ENCODE measurements around the gene DALRD3.

Gene DALRD3

DNA sequence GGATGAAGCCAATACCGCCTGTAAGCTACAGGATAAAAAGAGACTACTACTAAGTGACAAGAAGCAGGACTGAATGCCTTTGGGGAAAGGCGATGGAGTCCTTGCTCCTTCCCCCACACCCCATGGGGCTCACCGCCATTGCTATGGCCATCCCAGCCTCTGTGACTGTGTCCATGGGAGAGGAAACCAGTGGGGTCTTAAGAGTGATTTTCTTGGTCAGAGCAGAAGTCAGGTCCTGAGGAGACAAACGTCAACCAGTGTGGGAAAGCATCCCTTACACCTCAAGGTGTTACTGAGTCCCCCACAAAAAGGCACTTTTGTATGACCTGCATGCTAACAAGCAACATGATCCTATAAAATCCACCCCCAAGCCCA is 9.9 kb upstream of the DALRD3 start:
- CTCF ChIA-PET: interaction anchor here (0.7 to 1.4 kb wide), 2 partner anchors 40 to 289 kb away, joined by 3 to 6 read pairs; no protein-coding TSS in a partner anchor
- no peak for TF ChIP-seq HDGF (IDR thresholded peaks at IDR 0.05; ENCODE audit: borderline replicate concordance)
- TF ChIP-seq ARNT (IDR thresholded peaks at IDR 0.05): no peak
- TF ChIP-seq ZNF384 (IDR thresholded peaks at IDR 0.05): no peak
- TF ChIP-seq SP1 (IDR thresholded peaks at IDR 0.05): no peak
- no peak for TF ChIP-seq FOXK2 (IDR thresholded peaks at IDR 0.05)
- TF ChIP-seq L3MBTL2 (conservative IDR thresholded peaks at IDR 0.05): no peak
- no peak for TF ChIP-seq NFRKB (IDR thresholded peaks at IDR 0.05)
- TF ChIP-seq CTBP1 (IDR thresholded peaks at IDR 0.05; ENCODE audit: borderline replicate concordance): no peak
- no peak for TF ChIP-seq ELF4 (IDR thresholded peaks at IDR 0.05)
- TF ChIP-seq BHLHE40 (IDR thresholded peaks at IDR 0.05; ENCODE audit: borderline replicate concordance): no peak
- TF ChIP-seq, protein P1, sequence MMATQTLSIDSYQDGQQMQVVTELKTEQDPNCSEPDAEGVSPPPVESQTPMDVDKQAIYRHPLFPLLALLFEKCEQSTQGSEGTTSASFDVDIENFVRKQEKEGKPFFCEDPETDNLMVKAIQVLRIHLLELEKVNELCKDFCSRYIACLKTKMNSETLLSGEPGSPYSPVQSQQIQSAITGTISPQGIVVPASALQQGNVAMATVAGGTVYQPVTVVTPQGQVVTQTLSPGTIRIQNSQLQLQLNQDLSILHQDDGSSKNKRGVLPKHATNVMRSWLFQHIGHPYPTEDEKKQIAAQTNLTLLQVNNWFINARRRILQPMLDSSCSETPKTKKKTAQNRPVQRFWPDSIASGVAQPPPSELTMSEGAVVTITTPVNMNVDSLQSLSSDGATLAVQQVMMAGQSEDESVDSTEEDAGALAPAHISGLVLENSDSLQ (IDR thresholded peaks at IDR 0.05): no peak
- DNase-seq (ENCODE audit: extremely low spot score): no peak
- POLR2A ChIA-PET: interaction anchor here (1.9 to 2.3 kb wide), 2 partner anchors 9 to 40 kb away, joined by 22 to 36 read pairs; partner anchors contain the start of gene DALRD3

DNA sequence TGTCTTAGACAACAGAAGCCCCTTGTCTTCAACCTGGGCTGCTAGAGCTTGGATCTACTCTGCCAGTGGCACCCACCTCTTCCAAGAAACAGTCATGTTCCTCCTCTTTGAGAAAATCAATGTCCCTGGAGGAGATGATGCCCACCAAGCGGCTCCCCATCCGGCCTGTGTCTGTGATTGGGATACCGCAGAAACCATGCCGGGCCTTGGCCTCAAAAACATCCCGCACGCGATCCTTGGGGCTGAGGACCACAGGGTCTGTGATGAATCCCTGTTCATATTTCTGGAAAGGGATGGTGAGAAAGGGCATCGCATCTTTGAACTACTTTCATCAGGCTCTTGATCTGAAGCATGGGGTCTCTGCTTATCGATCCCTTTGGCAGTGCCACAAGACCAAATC is 9.3 kb upstream of the DALRD3 start:
- TF ChIP-seq FOXA1 (IDR thresholded peaks at IDR 0.05) (no peak), LEF1 (IDR thresholded peaks at IDR 0.05; ENCODE audit: borderline replicate concordance) (no peak), ELF4 (IDR thresholded peaks at IDR 0.05) (no peak; the same call in 1 of the 2 replicates), ARNT (IDR thresholded peaks at IDR 0.05) (no peak)
- TF ChIP-seq, protein P1 (IDR thresholded peaks at IDR 0.05): no peak
- DNase-seq (ENCODE audit: extremely low spot score): no peak
- CTCF ChIA-PET: no interaction called here
- POLR2A ChIA-PET: interaction anchor here (2.3 to 2.5 kb wide), 2 partner anchors 20 to 39 kb away, joined by 13 to 22 read pairs; partner anchors contain the start of gene WDR6

DNA sequence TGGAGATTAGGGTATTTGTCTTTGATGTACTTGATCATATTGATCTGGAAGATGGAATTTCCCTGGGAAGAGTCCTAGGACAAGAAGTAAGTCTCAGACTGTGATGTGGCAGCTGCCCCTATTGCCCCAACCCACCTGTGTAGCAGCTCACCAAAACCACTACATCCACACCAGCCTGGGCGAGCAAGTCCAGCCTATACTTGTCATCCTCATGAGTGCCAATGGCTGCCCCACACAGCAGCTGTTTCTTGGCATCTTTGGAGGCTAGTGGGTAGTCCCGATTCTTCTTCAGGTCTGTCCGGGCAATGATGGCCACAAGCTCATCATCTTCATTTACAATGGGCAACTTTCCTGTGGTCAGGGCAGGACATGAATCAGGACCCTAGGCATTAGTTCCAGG is 8.2 kb upstream of the DALRD3 start:
- ChIA-PET CTCF (no interaction called here), POLR2A (interaction anchor here (0.6 to 9.9 kb wide), 4 partner anchors 12 to 94 kb away, joined by 3 to 77 read pairs (median 17); partner anchors contain the start of genes P4HTM, USP19 and WDR6)
- TF ChIP-seq SUZ12 (IDR thresholded peaks at IDR 0.05) (no peak), NFRKB (IDR thresholded peaks at IDR 0.05) (no peak), FOXA1 (IDR thresholded peaks at IDR 0.05) (no peak), BHLHE40 (IDR thresholded peaks at IDR 0.05; ENCODE audit: borderline replicate concordance) (no peak), ELF4 (IDR thresholded peaks at IDR 0.05) (no peak), TARDBP (IDR thresholded peaks at IDR 0.05) (no peak), FOXK2 (IDR thresholded peaks at IDR 0.05) (no peak), SP1 (IDR thresholded peaks at IDR 0.05) (no peak)
- TF ChIP-seq, protein P1 (IDR thresholded peaks at IDR 0.05): no peak
- DNase-seq (ENCODE audit: extremely low spot score): no peak

DNA sequence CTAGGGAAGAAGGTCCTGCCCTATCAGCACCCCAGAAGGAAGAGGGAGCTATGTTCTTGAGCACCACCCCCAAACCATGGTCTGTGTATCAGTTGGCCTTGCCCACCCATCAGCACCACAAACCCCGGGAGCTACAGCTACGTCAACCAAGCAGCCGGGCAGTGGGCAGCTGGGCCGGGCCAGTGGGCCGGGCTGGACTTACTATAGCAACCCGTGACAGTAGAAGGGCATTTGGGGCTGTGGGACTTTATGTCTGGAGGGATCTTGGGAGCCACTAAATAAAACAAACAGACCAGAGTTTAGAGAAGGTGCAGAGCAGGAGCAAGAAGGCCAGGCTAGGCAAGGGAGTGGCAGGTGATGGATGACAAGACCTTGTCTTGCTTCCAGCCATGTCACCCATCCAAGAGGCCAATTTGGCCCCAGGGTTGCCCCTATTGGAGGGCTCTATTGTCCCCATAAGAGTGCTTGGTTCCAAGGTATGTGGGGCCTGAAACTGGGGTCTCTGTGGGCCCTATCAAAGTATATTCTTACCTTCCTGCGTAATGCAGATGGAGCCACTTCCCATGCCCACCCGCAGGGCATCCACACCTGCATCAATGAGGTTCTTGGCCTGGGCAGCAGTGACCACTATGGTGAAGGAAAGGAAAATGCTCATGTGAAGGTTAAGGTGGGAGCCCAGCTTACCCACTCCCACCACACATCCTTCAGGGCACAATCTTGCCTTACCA is 7.6 kb upstream of the DALRD3 start:
- DNase-seq (ENCODE audit: extremely low spot score): no peak
- CTCF ChIA-PET: no interaction called here
- POLR2A ChIA-PET: interaction anchor here (0.6 to 9.9 kb wide), 5 partner anchors 12 to 95 kb away, joined by 3 to 77 read pairs (median 21); partner anchors contain the start of genes P4HTM, QRICH1, USP19 and WDR6
- TF ChIP-seq ELF4 (IDR thresholded peaks at IDR 0.05) (0 out of 2 replicates have a peak, but pooled peaks have one; percentile 8), ZNF384 (IDR thresholded peaks at IDR 0.05) (no peak)

DNA sequence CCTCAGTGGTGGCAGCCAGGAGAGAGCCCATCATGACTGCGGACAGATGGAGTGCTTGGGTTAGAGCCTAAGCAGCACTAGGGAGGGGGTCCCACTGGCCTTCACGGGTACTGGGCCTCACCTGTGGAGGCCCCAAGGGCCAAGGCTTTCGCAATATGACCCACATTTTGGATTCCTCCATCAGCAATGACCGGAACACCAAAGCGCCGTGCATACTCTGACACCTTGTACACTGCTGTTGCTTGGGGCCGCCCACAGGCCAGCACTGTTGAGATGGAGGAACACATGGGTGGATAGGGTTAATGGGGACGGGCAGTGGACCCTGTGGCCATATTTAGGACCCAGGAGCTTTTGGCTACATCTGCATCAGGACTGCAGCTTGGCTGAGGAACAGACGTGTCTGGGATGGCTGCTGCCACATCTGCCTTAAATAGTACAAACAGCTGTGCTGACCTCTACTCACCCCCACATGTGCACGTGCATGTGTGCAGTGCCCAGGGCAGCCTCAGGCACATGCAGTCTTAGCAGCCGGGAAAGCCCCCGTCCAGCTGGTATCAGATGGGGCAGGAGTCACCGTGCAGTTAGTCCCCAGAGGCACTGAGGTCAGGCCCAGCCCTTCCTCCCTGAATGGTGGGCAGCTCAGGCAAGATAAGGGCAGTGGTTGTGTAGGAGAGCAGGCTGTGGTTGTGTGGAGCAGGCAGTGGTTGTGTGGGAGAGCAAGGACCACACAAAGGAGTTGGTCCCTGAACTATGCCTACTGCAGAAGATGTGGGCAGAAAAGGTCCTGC is 6.8 kb upstream of the DALRD3 start:
- DNase-seq (ENCODE audit: extremely low spot score): no peak
- ChIA-PET POLR2A (interaction anchor here (2.5 to 9.9 kb wide), 5 partner anchors 11 to 69 kb away, joined by 13 to 204 read pairs (median 49); partner anchors contain the start of genes P4HTM, QRICH1 and WDR6), CTCF (no interaction called here)
- TF ChIP-seq SP1 (IDR thresholded peaks at IDR 0.05): no peak
- no peak for TF ChIP-seq TARDBP (IDR thresholded peaks at IDR 0.05)
- no peak for TF ChIP-seq FOXA1 (IDR thresholded peaks at IDR 0.05)
- TF ChIP-seq L3MBTL2 (conservative IDR thresholded peaks at IDR 0.05): no peak
- TF ChIP-seq NFRKB (IDR thresholded peaks at IDR 0.05): no peak
- no peak for TF ChIP-seq BHLHE40 (IDR thresholded peaks at IDR 0.05; ENCODE audit: borderline replicate concordance)

DNA sequence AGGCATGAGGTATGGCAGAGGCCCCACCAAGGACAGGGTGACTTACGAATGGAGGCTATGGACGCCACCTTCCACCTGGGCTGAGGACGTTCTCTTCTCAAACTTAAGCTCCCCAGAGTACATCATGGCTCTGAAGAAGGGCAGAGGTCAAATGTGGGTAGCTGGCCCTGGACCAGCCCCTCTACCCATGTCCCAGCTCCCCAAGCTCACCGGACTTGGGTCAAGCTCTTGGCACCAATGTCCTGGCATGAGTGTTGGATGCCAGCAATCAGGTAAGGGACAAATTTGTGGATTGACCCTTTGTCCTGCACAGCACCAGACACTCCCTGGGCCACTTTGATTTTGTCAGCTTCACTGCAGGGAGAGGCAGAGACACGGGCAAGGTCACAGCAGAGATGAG is 6.1 kb upstream of the DALRD3 start:
- ChIA-PET POLR2A (interaction anchor here (1.2 to 9.9 kb wide), 5 partner anchors 10 to 69 kb away, joined by 5 to 204 read pairs (median 49); partner anchors contain the start of genes P4HTM, QRICH1 and WDR6), CTCF (no interaction called here)

More for the DNA sequence above, 6.1 kb upstream of the DALRD3 start:
- no peak for DNase-seq (ENCODE audit: extremely low spot score)
- TF ChIP-seq L3MBTL2 (conservative IDR thresholded peaks at IDR 0.05) (no peak), CTBP1 (IDR thresholded peaks at IDR 0.05; ENCODE audit: borderline replicate concordance) (no peak), FOXM1 (IDR thresholded peaks at IDR 0.05; ENCODE audit: borderline replicate concordance) (no peak), ELF4 (IDR thresholded peaks at IDR 0.05) (peak; percentile 21; the same call in 1 of the 2 replicates), TARDBP (IDR thresholded peaks at IDR 0.05) (no peak), FOXA1 (IDR thresholded peaks at IDR 0.05) (no peak)

Measured in HEK293T (cell line).